ENCODE measurements around the gene HS3ST1.

The HS3ST1 gene

GRCh38 chr4:11463707-11464106, 35.0 kb upstream of the HS3ST1 start:
- no CpG with 5 or more reads among the region's 1 CpG for WGBS, 2 experiments
- no peaks in the 10 kb centered on the region for H3K4me1 ChIP-seq (ENCODE audit: control insufficient read depth, insufficient read depth, low read length)
- no peak overlapping the region for H3K27ac ChIP-seq (ENCODE audit: insufficient read depth, low read depth, low read length, poor library complexity, severe bottlenecking)
- H3K27me3 ChIP-seq (ENCODE audit: control insufficient read depth, insufficient read depth, low read length, poor library complexity, severe bottlenecking), result no peaks in the 10 kb centered on the region
- no peaks in the 10 kb centered on the region for H3K9me3 ChIP-seq (ENCODE audit: control insufficient read depth, low read length)
- H3K36me3 ChIP-seq (ENCODE audit: control insufficient read depth, insufficient read depth, low read length), result no peaks in the 10 kb centered on the region
- no peak overlapping the region for H3K4me3 ChIP-seq (ENCODE audit: insufficient read depth, low read depth, low read length)

- Histone ChIP-seq H3K4me3 (ENCODE audit: insufficient read depth, low read depth, low read length) (no peak overlapping the region), H3K9me3 (ENCODE audit: control insufficient read depth, low read length) (no peaks in the 10 kb centered on the region), H3K4me1 (ENCODE audit: control insufficient read depth, insufficient read depth, low read length) (no peaks in the 10 kb centered on the region), H3K27me3 (ENCODE audit: control insufficient read depth, insufficient read depth, low read length, poor library complexity, severe bottlenecking) (no peaks in the 10 kb centered on the region), H3K27ac (ENCODE audit: insufficient read depth, low read depth, low read length, poor library complexity, severe bottlenecking) (no peak overlapping the region), H3K36me3 (ENCODE audit: control insufficient read depth, insufficient read depth, low read length) (no peaks in the 10 kb centered on the region)
- 89 to 96% methylated on average over 1 of the region's 1 CpG for WGBS, 2 experiments
These were observed 27.7 kb upstream of the HS3ST1 start for GRCh38 chr4:11456401-11456800.

GRCh38 chr4:11455201-11455835, 26.6 kb upstream of the HS3ST1 start:
- 91 to 93% methylated on average over 5 of the region's 5 CpGs for WGBS, 2 experiments
- no peak overlapping the region for H3K27ac ChIP-seq (ENCODE audit: insufficient read depth, low read depth, low read length, poor library complexity, severe bottlenecking)

GRCh38 chr4:11451716-11452115, 23.0 kb upstream of the HS3ST1 start:
- Histone ChIP-seq H3K4me1 (ENCODE audit: control insufficient read depth, insufficient read depth, low read length) (no peaks in the 10 kb centered on the region), H3K36me3 (ENCODE audit: control insufficient read depth, insufficient read depth, low read length) (no peaks in the 10 kb centered on the region), H3K27me3 (ENCODE audit: control insufficient read depth, insufficient read depth, low read length, poor library complexity, severe bottlenecking) (no peaks in the 10 kb centered on the region), H3K4me3 (ENCODE audit: insufficient read depth, low read depth, low read length) (no peak overlapping the region), H3K27ac (ENCODE audit: insufficient read depth, low read depth, low read length, poor library complexity, severe bottlenecking) (no peak overlapping the region), H3K9me3 (ENCODE audit: control insufficient read depth, low read length) (no peaks in the 10 kb centered on the region)
- WGBS, 2 experiments, result 83 to 88% methylated on average over 1 of the region's 1 CpG

More at GRCh38 chr4:11455201-11455835, 26.6 kb upstream of the HS3ST1 start:
- H3K4me1 ChIP-seq (ENCODE audit: control insufficient read depth, insufficient read depth, low read length), result no peaks in the 10 kb centered on the region
- no peaks in the 10 kb centered on the region for H3K36me3 ChIP-seq (ENCODE audit: control insufficient read depth, insufficient read depth, low read length)
- no peak overlapping the region for H3K4me3 ChIP-seq (ENCODE audit: insufficient read depth, low read depth, low read length)
- no peaks in the 10 kb centered on the region for H3K27me3 ChIP-seq (ENCODE audit: control insufficient read depth, insufficient read depth, low read length, poor library complexity, severe bottlenecking)
- H3K9me3 ChIP-seq (ENCODE audit: control insufficient read depth, low read length), result no peaks in the 10 kb centered on the region

DNA sequence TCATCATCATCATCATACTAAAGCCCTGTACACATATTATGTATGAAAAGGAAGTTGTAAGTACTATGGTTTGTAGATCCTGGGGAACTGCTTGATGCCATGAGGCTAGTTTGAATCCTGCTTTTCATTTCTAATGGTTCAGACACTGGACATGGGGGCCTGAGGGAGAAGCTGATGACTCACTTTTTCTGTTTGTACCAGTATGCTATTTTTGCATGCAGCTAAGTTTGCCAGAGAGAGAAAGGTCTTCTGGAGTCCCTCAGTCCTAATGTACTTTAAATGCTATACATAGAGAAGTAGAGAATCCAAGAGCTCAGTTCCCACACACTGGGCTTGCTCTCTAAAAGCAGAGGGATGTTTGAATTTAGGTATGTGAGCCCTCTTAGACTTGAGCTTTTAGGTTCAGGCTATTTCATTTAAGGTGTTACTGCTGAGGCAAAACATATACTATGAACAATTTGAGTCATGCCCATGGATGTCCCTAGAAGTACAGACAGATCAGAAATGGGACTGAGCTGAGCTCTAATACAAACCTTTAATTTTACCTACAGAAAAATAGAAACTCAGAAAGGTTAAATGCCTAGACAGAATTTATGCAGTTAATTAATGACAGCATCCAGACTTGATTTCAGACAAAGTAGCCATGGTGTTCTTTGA, 17.6 kb upstream of the HS3ST1 start:
- Histone ChIP-seq H3K4me3 (ENCODE audit: insufficient read depth, low read depth, low read length) (no peak overlapping the region), H3K27ac (ENCODE audit: insufficient read depth, low read depth, low read length, poor library complexity, severe bottlenecking) (no peak overlapping the region), H3K4me1 (ENCODE audit: control insufficient read depth, insufficient read depth, low read length) (no peaks in the 10 kb centered on the region), H3K27me3 (ENCODE audit: control insufficient read depth, insufficient read depth, low read length, poor library complexity, severe bottlenecking) (no peaks in the 10 kb centered on the region), H3K36me3 (ENCODE audit: control insufficient read depth, insufficient read depth, low read length) (no peaks in the 10 kb centered on the region), H3K9me3 (ENCODE audit: control insufficient read depth, low read length) (no peaks in the 10 kb centered on the region)

DNA sequence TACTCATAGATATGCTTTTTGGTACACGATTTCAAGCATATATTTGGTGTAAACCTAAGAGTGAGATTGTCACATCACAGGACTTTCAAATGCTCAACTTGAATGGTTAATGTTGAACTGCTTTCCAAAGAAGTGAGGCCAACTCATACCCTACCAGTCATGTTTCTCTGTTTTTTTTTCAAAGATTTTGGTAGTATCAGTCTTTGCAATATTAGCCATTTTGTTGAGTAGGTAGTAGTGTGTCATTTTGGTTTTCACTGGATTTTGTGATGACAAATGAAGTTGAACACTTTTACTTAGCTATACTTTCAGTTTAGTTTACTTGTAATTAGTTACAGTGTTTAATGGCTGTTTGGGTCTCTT, 12.5 kb upstream of the HS3ST1 start:
- Histone ChIP-seq H3K27ac (ENCODE audit: insufficient read depth, low read depth, low read length, poor library complexity, severe bottlenecking) (no peak overlapping the region), H3K9me3 (ENCODE audit: control insufficient read depth, low read length) (no peaks in the 10 kb centered on the region), H3K4me3 (ENCODE audit: insufficient read depth, low read depth, low read length) (no peak overlapping the region), H3K4me1 (ENCODE audit: control insufficient read depth, insufficient read depth, low read length) (no peaks in the 10 kb centered on the region), H3K36me3 (ENCODE audit: control insufficient read depth, insufficient read depth, low read length) (no peaks in the 10 kb centered on the region), H3K27me3 (ENCODE audit: control insufficient read depth, insufficient read depth, low read length, poor library complexity, severe bottlenecking) (no peaks in the 10 kb centered on the region)
- WGBS, 2 experiments, result 100% methylated on average over 1 of the region's 1 CpG; no CpG with 5 or more reads in 1 of the 2 experiments

GRCh38 chr4:11440481-11441193, 11.9 kb upstream of the HS3ST1 start:
- H3K36me3 ChIP-seq (ENCODE audit: control insufficient read depth, insufficient read depth, low read length), result no peaks in the 10 kb centered on the region
- H3K4me3 ChIP-seq (ENCODE audit: insufficient read depth, low read depth, low read length), result no peak overlapping the region
- H3K9me3 ChIP-seq (ENCODE audit: control insufficient read depth, low read length), result no peaks in the 10 kb centered on the region
- H3K4me1 ChIP-seq (ENCODE audit: control insufficient read depth, insufficient read depth, low read length), result no peaks in the 10 kb centered on the region
- 92 to 95% methylated on average over 4 of the region's 4 CpGs for WGBS, 2 experiments
- no peak overlapping the region for H3K27ac ChIP-seq (ENCODE audit: insufficient read depth, low read depth, low read length, poor library complexity, severe bottlenecking)
- no peaks in the 10 kb centered on the region for H3K27me3 ChIP-seq (ENCODE audit: control insufficient read depth, insufficient read depth, low read length, poor library complexity, severe bottlenecking)

DNA sequence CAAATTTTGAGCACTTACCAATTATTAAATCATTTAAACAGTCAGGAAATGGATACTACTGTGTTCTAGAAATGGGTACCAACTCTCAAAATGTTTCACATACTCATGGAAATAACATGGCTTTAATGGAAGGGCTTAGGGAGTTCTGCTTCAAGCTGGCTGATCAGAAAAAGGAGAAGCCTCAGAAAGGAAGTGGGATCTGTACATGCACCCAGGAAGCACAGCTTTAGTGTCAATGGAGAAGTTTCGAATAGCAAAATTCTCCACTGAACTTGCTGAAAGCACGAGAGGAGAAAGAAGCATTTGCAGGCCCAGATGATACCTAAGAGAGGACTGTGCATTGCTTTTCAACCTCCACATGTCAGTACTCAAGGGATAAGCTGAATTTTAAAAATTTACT, 11.1 kb upstream of the HS3ST1 start:
- H3K27ac ChIP-seq (ENCODE audit: insufficient read depth, low read depth, low read length, poor library complexity, severe bottlenecking), result no peak overlapping the region
- 94 to 96% methylated on average over 2 of the region's 2 CpGs for WGBS, 2 experiments
- no peaks in the 10 kb centered on the region for H3K4me1 ChIP-seq (ENCODE audit: control insufficient read depth, insufficient read depth, low read length)
- H3K4me3 ChIP-seq (ENCODE audit: insufficient read depth, low read depth, low read length), result no peak overlapping the region
- H3K36me3 ChIP-seq (ENCODE audit: control insufficient read depth, insufficient read depth, low read length), result no peaks in the 10 kb centered on the region
- H3K9me3 ChIP-seq (ENCODE audit: control insufficient read depth, low read length), result no peaks in the 10 kb centered on the region
- no peaks in the 10 kb centered on the region for H3K27me3 ChIP-seq (ENCODE audit: control insufficient read depth, insufficient read depth, low read length, poor library complexity, severe bottlenecking)

- Histone ChIP-seq H3K4me3 (ENCODE audit: insufficient read depth, low read depth, low read length) (no peak overlapping the region), H3K4me1 (ENCODE audit: control insufficient read depth, insufficient read depth, low read length) (no peaks in the 10 kb centered on the region), H3K36me3 (ENCODE audit: control insufficient read depth, insufficient read depth, low read length) (no peaks in the 10 kb centered on the region), H3K27ac (ENCODE audit: insufficient read depth, low read depth, low read length, poor library complexity, severe bottlenecking) (no peak overlapping the region), H3K9me3 (ENCODE audit: control insufficient read depth, low read length) (no peaks in the 10 kb centered on the region), H3K27me3 (ENCODE audit: control insufficient read depth, insufficient read depth, low read length, poor library complexity, severe bottlenecking) (no peaks in the 10 kb centered on the region)
- 94 to 99% methylated on average over 3 of the region's 3 CpGs for WGBS, 2 experiments
These were observed 10.0 kb upstream of the HS3ST1 start for GRCh38 chr4:11438647-11439046.

DNA sequence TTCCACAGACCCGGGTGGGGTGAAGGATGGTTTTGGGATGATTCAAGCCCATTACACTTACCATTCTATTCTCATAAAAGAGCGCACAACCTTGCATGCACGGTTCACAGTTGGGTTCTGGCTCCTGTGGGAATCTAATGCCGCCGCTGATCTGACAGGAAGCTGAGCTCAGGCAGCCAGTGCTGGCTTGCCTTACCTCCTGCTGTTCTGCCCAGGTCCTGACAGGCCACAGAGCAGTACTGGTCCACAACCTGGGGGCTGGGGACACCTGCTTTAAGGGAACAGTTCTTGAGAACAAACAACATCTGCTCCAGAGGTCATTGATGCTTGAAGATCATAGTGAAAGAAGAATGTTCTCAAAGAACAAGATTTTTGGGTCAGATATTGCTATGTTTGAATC, 8.0 kb upstream of the HS3ST1 start:
- no peaks in the 10 kb centered on the region for H3K36me3 ChIP-seq (ENCODE audit: control insufficient read depth, insufficient read depth, low read length)
- no peaks in the 10 kb centered on the region for H3K9me3 ChIP-seq (ENCODE audit: control insufficient read depth, low read length)
- no peaks in the 10 kb centered on the region for H3K4me1 ChIP-seq (ENCODE audit: control insufficient read depth, insufficient read depth, low read length)
- H3K4me3 ChIP-seq (ENCODE audit: insufficient read depth, low read depth, low read length), result no peak overlapping the region
- no peak overlapping the region for H3K27ac ChIP-seq (ENCODE audit: insufficient read depth, low read depth, low read length, poor library complexity, severe bottlenecking)
- no peaks in the 10 kb centered on the region for H3K27me3 ChIP-seq (ENCODE audit: control insufficient read depth, insufficient read depth, low read length, poor library complexity, severe bottlenecking)
- 21 to 37% methylated on average over 4 to 5 of the region's 5 CpGs for WGBS, 2 experiments

Measured in ectodermal cell (in vitro differentiated cells).